ENCODE data around the gene CLEC20A. TPM values are rescaled to one million over a fixed set of nuclear protein-coding genes. Genes with fewer than 3 reads are reported as not detected.

Gene CLEC20A
- total RNA-seq (2021) = not detected in 2 replicates
- percentile 2 among the genes with signal in this experiment for Bru-seq, nascent RNA
- not detected for BruChase-seq, experiment 1, labeled RNA remaining after a 2-hour chase
- percentile 5 among the genes with signal in this experiment for BruChase-seq, experiment 2, labeled RNA remaining after a 6-hour chase
- long read RNA-seq, partial matches to known transcripts = 0 of 2 reads
- long read RNA-seq, other reads (novel, unspliced or antisense) = 2 of 2 reads

DNA sequence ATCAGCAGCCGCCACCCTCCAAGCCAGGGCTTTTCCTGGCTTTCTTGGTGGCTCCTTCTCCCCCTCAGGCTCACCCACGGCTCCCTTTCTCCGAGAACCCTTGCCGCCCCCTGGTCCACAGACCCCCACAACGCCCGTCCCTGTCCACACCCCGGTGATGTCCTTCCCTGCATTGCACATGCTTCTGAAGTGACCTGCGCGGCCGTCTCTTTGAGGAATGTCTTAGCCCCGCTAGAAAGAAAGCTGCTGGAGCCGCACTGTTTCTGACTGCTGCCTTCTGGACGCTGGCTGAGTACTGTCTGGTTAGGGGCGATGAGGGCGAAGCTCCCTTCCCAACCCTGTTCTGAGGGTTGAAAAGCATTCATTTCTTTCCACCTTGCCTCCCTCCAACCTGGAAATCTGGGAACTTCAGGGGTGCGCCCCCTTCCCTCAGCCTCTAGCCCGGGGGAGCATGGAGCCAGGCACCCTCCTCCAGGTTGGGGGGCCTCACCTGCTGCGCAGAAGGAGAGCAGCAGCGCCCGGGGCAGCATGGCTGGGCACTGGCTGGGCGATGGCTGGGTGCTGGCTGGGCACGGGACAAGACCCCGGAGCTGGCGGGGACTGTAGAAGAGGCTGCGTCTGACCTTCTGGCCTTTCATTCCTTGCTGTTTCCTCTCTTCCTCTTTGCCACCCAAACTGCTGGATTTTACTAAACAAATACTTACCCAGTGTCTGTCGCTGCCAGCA is at the start of gene CLEC20A:
Gene CLEC20A, minus strand, starts transcription at position 555 of the 726 bp plus-strand sequence. Its CDS starts 25 bp downstream, at position 530.
- TF ChIP-seq EZH2 (IDR thresholded peaks at IDR 0.05; ENCODE audit: low read depth) = no peak
- TF ChIP-seq, protein P1, sequence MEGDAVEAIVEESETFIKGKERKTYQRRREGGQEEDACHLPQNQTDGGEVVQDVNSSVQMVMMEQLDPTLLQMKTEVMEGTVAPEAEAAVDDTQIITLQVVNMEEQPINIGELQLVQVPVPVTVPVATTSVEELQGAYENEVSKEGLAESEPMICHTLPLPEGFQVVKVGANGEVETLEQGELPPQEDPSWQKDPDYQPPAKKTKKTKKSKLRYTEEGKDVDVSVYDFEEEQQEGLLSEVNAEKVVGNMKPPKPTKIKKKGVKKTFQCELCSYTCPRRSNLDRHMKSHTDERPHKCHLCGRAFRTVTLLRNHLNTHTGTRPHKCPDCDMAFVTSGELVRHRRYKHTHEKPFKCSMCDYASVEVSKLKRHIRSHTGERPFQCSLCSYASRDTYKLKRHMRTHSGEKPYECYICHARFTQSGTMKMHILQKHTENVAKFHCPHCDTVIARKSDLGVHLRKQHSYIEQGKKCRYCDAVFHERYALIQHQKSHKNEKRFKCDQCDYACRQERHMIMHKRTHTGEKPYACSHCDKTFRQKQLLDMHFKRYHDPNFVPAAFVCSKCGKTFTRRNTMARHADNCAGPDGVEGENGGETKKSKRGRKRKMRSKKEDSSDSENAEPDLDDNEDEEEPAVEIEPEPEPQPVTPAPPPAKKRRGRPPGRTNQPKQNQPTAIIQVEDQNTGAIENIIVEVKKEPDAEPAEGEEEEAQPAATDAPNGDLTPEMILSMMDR (conservative IDR thresholded peaks at IDR 0.05) = no peak
- no peaks in the 10 kb centered on the region for H3K79me2 ChIP-seq (ENCODE audit: low read depth)
- no peak within 1 kb of the TSS for H3K4me3 ChIP-seq
- ChIA-PET CTCF (no interaction called here), POLR2A (ENCODE audit: unreplicated experiment) (no interaction called here)
- H3K27me3 ChIP-seq (ENCODE audit: insufficient read depth, low read depth) = no peaks in the 10 kb centered on the region
- H3K9me2 ChIP-seq (ENCODE audit: insufficient read depth) = no peaks in the 10 kb centered on the region
- no peaks in the 10 kb centered on the region for H3K36me3 ChIP-seq (ENCODE audit: low read depth)
- no peak within 1 kb of the TSS for H3K4me2 ChIP-seq
- H3K4me1 ChIP-seq (replicated peaks; ENCODE audit: insufficient read depth) = no peaks in the 10 kb centered on the region
- H3K9me3 ChIP-seq (ENCODE audit: insufficient read depth, low read depth) = no peaks in the 10 kb centered on the region
- H3K27ac ChIP-seq = no peak within 1 kb of the TSS
- no peaks in the 10 kb centered on the region for H4K20me1 ChIP-seq (ENCODE audit: insufficient read depth)
- no TSS peak for BruUV-seq (replicated peaks)
- peaks cover 3% of the 10 kb centered on the region; the same call in 1 of the 2 replicates for H3F3A ChIP-seq (ENCODE audit: insufficient read depth, low read depth)
- intact Hi-C loops (cut with micrococcal nuclease; ENCODE audit: unreplicated experiment) = no loop called here
- no peak within 1 kb of the TSS for H2AFZ ChIP-seq
- no peak for DNase-seq

DNA sequence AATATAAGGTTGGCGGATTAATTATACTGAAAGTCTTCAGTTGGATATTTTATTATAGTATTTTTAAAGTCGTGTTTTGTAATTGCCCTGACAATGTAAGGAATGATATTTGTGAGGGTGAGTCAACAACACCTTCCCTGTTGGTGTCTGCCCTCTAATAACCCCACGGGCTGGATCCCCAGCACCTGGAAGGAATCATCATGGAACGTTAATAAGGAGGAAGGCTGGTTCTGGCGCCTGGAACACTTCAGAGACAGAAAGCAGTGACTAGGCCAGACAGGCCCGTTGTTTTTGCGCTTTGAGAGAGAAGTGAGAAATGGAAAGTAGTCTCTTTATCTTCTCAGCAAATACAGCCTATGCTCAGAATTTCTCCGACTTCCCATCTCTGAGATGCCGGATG is 47.8 kb upstream of the CLEC20A start:
- Histone ChIP-seq H3K27ac (0 out of 2 replicates have a peak overlapping the region, but pooled peaks have one; percentile 13), H3K4me1 (replicated peaks; ENCODE audit: insufficient read depth) (peaks cover 35% of the 10 kb centered on the region), H3K4me2 (peak overlapping the region; percentile 84), H3K27me3 (ENCODE audit: insufficient read depth, low read depth) (no peaks in the 10 kb centered on the region), H3K9me2 (ENCODE audit: insufficient read depth) (no peaks in the 10 kb centered on the region), H3K9me3 (ENCODE audit: insufficient read depth, low read depth) (0 out of 2 replicates have a peak, but pooled peaks cover 9% of the 10 kb centered on the region), H3K4me3 (peak overlapping the region; percentile 67; the same call in 1 of the 2 replicates), H3K36me3 (ENCODE audit: low read depth) (peaks cover 3% of the 10 kb centered on the region; the same call in 1 of the 2 replicates), H2AFZ (no peak overlapping the region), H3F3A (ENCODE audit: insufficient read depth, low read depth) (peaks cover 20% of the 10 kb centered on the region; the same call in 1 of the 2 replicates), H4K20me1 (ENCODE audit: insufficient read depth) (no peaks in the 10 kb centered on the region), H3K79me2 (ENCODE audit: low read depth) (peaks cover 19% of the 10 kb centered on the region; the same call in 1 of the 2 replicates)
- ChIA-PET POLR2A (ENCODE audit: unreplicated experiment) (no interaction called here), CTCF (no interaction called here)
- BruUV-seq (replicated peaks) = no TSS peak
- no peak for TF ChIP-seq EZH2 (IDR thresholded peaks at IDR 0.05; ENCODE audit: low read depth)
- TF ChIP-seq, protein P1 (conservative IDR thresholded peaks at IDR 0.05) = no peak
- DNase-seq = peak in 1 of 2 experiments; percentile 68
- intact Hi-C loops (cut with micrococcal nuclease; ENCODE audit: unreplicated experiment) = loop anchor here (1.0 to 5.0 kb wide), 3 partner anchors 182 to 303 kb away; no protein-coding TSS in a partner anchor

DNA sequence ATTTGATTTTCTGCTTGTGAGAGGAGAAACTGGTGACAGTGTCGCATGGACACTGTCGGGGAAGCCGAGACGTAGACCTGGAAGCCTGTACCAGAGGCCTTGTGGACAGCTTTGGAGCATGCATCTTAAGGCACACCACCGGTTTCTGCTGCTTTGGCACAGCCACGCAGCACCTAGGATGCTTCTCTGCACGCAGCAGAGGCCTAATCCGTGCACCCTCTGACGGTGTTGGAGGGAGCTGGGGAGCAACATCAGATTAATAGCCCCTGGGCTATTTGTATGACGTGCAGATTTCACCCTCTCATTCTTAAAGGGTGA is 46.5 kb upstream of the CLEC20A start:
- Histone ChIP-seq H3K27me3 (ENCODE audit: insufficient read depth, low read depth) (no peaks in the 10 kb centered on the region), H4K20me1 (ENCODE audit: insufficient read depth) (no peaks in the 10 kb centered on the region), H3K36me3 (ENCODE audit: low read depth) (no peaks in the 10 kb centered on the region), H3K9me3 (ENCODE audit: insufficient read depth, low read depth) (0 out of 2 replicates have a peak, but pooled peaks cover 4% of the 10 kb centered on the region), H3F3A (ENCODE audit: insufficient read depth, low read depth) (peaks cover 33% of the 10 kb centered on the region), H3K4me2 (peak overlapping the region; percentile 84), H3K9me2 (ENCODE audit: insufficient read depth) (no peaks in the 10 kb centered on the region), H3K27ac (peak overlapping the region; percentile 58; the same call in 1 of the 2 replicates), H2AFZ (peak overlapping the region; percentile 87), H3K79me2 (ENCODE audit: low read depth) (peaks cover 19% of the 10 kb centered on the region; the same call in 1 of the 2 replicates), H3K4me1 (replicated peaks; ENCODE audit: insufficient read depth) (peaks cover 47% of the 10 kb centered on the region), H3K4me3 (peak overlapping the region; percentile 67)
- intact Hi-C loops (cut with micrococcal nuclease; ENCODE audit: unreplicated experiment) = loop anchor here (2.0 to 5.0 kb wide), 6 partner anchors 142 to 752 kb away; no protein-coding TSS in a partner anchor
- ChIA-PET POLR2A (ENCODE audit: unreplicated experiment) (interaction anchor here (0.7 kb wide), 1 partner anchor 183 kb away, joined by 19 read pairs; no protein-coding TSS in a partner anchor), CTCF (interaction anchor here (0.6 to 1.2 kb wide), 5 partner anchors 141 to 531 kb away, joined by 3 to 9 read pairs (median 5); no protein-coding TSS in a partner anchor)
- TF ChIP-seq EZH2 (IDR thresholded peaks at IDR 0.05; ENCODE audit: low read depth) = no peak
- TF ChIP-seq, protein P1 (conservative IDR thresholded peaks at IDR 0.05) = no peak
- TSS peak; percentile 20 for BruUV-seq (replicated peaks)
- DNase-seq = peak in 1 of 2 experiments; percentile 63
